WTC11 (cell line): ENCODE measurements around the gene OR2AT4. TPM values are rescaled to one million over a fixed set of nuclear protein-coding genes. Genes with fewer than 3 reads are reported as not detected.

Source experiments
- ATAC-seq: fragments of 200-7000 bp; cut with Tn5 transposase; 2 replicates; pipeline ENCODE4 v1.10.0; 2021; ENCODE audit warnings: mild to moderate bottlenecking, moderate library complexity
- CTCF ChIA-PET: fragments of 300-600 bp; sonication (Branson Sonifier 250); formaldehyde crosslinking; loops from one replicate; lab custom pipeline; 2021; ENCODE audit warnings: antibody characterized with exemption; lab: Charles Lee
- POLR2A ChIA-PET: fragments of 350-600 bp; sonication (Branson Sonifier 250); formaldehyde crosslinking; loops from one replicate; lab custom pipeline; 2021; ENCODE audit warnings: antibody characterized with exemption; lab: Charles Lee
- DNase-seq: peaks from one replicate; pipeline ENCODE4 v3.0.0; 2021; ENCODE audit warnings: low spot score
- H3K27ac Mint-ChIP-seq: 2 replicates; pipeline ENCODE4 v1.8.0; 2021; ENCODE audit warnings: mixed read lengths
- H3K27me3 Mint-ChIP-seq: 2 replicates; pipeline ENCODE4 v1.8.0; 2021; ENCODE audit warnings: low read depth, mild to moderate bottlenecking, moderate library complexity, mixed read lengths
- H3K36me3 Mint-ChIP-seq: 2 replicates; pipeline ENCODE4 v1.8.0; 2021; ENCODE audit warnings: mixed read lengths
- H3K4me1 Mint-ChIP-seq: 2 replicates; pipeline ENCODE4 v1.8.0; 2022; ENCODE audit warnings: mixed read lengths
- H3K4me3 Mint-ChIP-seq: 2 replicates; pipeline ENCODE4 v1.8.0; 2021; ENCODE audit warnings: mild to moderate bottlenecking, moderate library complexity, mixed read lengths
- H3K9me3 Mint-ChIP-seq: 2 replicates; pipeline ENCODE4 v1.8.0; 2021; ENCODE audit warnings: mixed read lengths
- ARID4B ChIP-seq: sonication (generic); formaldehyde crosslinking; IDR thresholded peaks from 2 replicates; pipeline ENCODE4 v1.8.0; 2023; ENCODE audit warnings: missing genetic modification reagents, mild to moderate bottlenecking, borderline replicate concordance
- ATF2 ChIP-seq: sonication (generic); formaldehyde crosslinking; IDR thresholded peaks from 2 replicates; pipeline ENCODE4 v1.8.1; 2022; ENCODE audit warnings: low read depth, missing genetic modification reagents, borderline replicate concordance
- CREB1 ChIP-seq: sonication (generic); formaldehyde crosslinking; IDR thresholded peaks from 2 replicates; pipeline ENCODE4 v1.8.0; 2023; ENCODE audit warnings: mild to moderate bottlenecking, missing genetic modification reagents
- CTCF ChIP-seq: fragments of 200-600 bp; IDR thresholded peaks from 2 replicates; pipeline ENCODE4 v1.8.0; 2022; ENCODE audit warnings: antibody characterized with exemption
- ERG ChIP-seq: fragments of 250-450 bp; sonication (Bioruptor Pico); IDR thresholded peaks from 2 replicates; pipeline ENCODE4 v1.8.0; 2021; ENCODE audit warnings: mild to moderate bottlenecking
- ESRRA ChIP-seq: sonication (generic); formaldehyde crosslinking; IDR thresholded peaks from 2 replicates; pipeline ENCODE4 v1.8.1; 2022; ENCODE audit warnings: mild to moderate bottlenecking, missing genetic modification reagents, borderline replicate concordance
- ETV6 ChIP-seq: sonication (generic); formaldehyde crosslinking; IDR thresholded peaks from 2 replicates; pipeline ENCODE4 v1.8.1; 2022; ENCODE audit warnings: mild to moderate bottlenecking, missing genetic modification reagents
- GRHL2 ChIP-seq: fragments of 250-450 bp; sonication (Bioruptor Pico); IDR thresholded peaks from 2 replicates; pipeline ENCODE4 v1.8.0; 2022; ENCODE audit warnings: mild to moderate bottlenecking, moderate library complexity; ENCODE audit not compliant: insufficient replicate concordance, severe bottlenecking
- GTF2I ChIP-seq: fragments of 250-450 bp; sonication (Bioruptor Pico); conservative IDR thresholded peaks from 2 replicates; pipeline ENCODE4 v1.4.0; 2021; ENCODE audit warnings: mild to moderate bottlenecking
- IRF1 ChIP-seq: sonication (generic); formaldehyde crosslinking; IDR thresholded peaks from 2 replicates; pipeline ENCODE4 v1.8.0; 2023; ENCODE audit warnings: missing genetic modification reagents
- JAZF1 ChIP-seq: fragments of 250-450 bp; sonication (Bioruptor Pico); IDR thresholded peaks from 2 replicates; pipeline ENCODE4 v1.9.0; 2021; ENCODE audit warnings: moderate library complexity, mild to moderate bottlenecking, inconsistent platforms
- MXD4 ChIP-seq: fragments of 250-450 bp; sonication (Bioruptor Pico); IDR thresholded peaks from 2 replicates; pipeline ENCODE4 v1.8.0; 2021; ENCODE audit warnings: mild to moderate bottlenecking, moderate library complexity, borderline replicate concordance
- MYBL2 ChIP-seq: sonication (generic); formaldehyde crosslinking; IDR thresholded peaks from 2 replicates; pipeline ENCODE4 v1.8.1; 2023; ENCODE audit warnings: mild to moderate bottlenecking, moderate library complexity, missing genetic modification reagents
- NFYB ChIP-seq: sonication (generic); formaldehyde crosslinking; conservative IDR thresholded peaks from 2 replicates; pipeline ENCODE4 v1.8.0; 2022; ENCODE audit warnings: low read depth, missing genetic modification reagents
- PRRX2 ChIP-seq: fragments of 250-450 bp; sonication (Bioruptor Pico); IDR thresholded peaks from 2 replicates; pipeline ENCODE4 v1.8.0; 2021; ENCODE audit warnings: mild to moderate bottlenecking
- SMAD3 ChIP-seq: sonication (generic); formaldehyde crosslinking; IDR thresholded peaks from 2 replicates; pipeline ENCODE4 v1.8.0; 2022; ENCODE audit warnings: missing genetic modification reagents, mild to moderate bottlenecking, borderline replicate concordance
- SOX15 ChIP-seq: fragments of 250-450 bp; sonication (Bioruptor Pico); IDR thresholded peaks from 2 replicates; pipeline ENCODE4 v1.9.0; 2021; ENCODE audit warnings: mild to moderate bottlenecking
- SP1 ChIP-seq: sonication (generic); formaldehyde crosslinking; conservative IDR thresholded peaks from 2 replicates; pipeline ENCODE4 v1.8.1; 2022; ENCODE audit warnings: missing genetic modification reagents
- TEAD1 ChIP-seq: sonication (generic); formaldehyde crosslinking; IDR thresholded peaks from 2 replicates; pipeline ENCODE4 v1.8.0; 2022; ENCODE audit warnings: mild to moderate bottlenecking, missing genetic modification reagents
- ZNF121 ChIP-seq: sonication (generic); formaldehyde crosslinking; IDR thresholded peaks from 2 replicates; pipeline ENCODE4 v1.8.0; 2023; ENCODE audit warnings: missing genetic modification reagents
- ZNF232 ChIP-seq: sonication (generic); formaldehyde crosslinking; IDR thresholded peaks from 2 replicates; pipeline ENCODE4 v1.8.0; 2022; ENCODE audit warnings: mild to moderate bottlenecking, missing genetic modification reagents
- total RNA-seq: library from RNA; stranded (reverse); gene quantifications from 3 replicates; pipeline ENCODE4 v1.2.3, GENCODE V29; 2021

Gene OR2AT4
- total RNA-seq, 1 experiment from 2014 or later, result not detected

GRCh38 chr11:75035256-75035655 is 61.4 kb downstream of the OR2AT4 start:
- CTCF ChIA-PET, result interaction anchor here (1.0 to 2.5 kb wide), 2 partner anchors 13 to 106 kb away, joined by 4 to 8 read pairs; no protein-coding TSS in a partner anchor
- DNase-seq, result no peak
- ATAC-seq, result no peak
- peaks cover 2% of the 10 kb centered on the region; the same call in 1 of the 2 replicates for H3K27me3 Mint-ChIP-seq
- H3K4me1 Mint-ChIP-seq, result 0 out of 2 replicates have a peak, but pooled peaks cover 5% of the 10 kb centered on the region
- TF ChIP-seq NFYB (CRISPR knock-in tag) (no peak), MYBL2 (CRISPR knock-in tag) (no peak), SP1 (no peak), IRF1 (CRISPR knock-in tag) (no peak), MXD4 (CRISPR knock-in tag) (no peak), GRHL2 (CRISPR knock-in tag) (no peak), CREB1 (CRISPR knock-in tag) (no peak), ARID4B (no peak), ETV6 (no peak), TEAD1 (CRISPR knock-in tag) (no peak), PRRX2 (CRISPR knock-in tag) (no peak)
- TF ChIP-seq, all 79 proteins: peak for 0
- peaks cover 11% of the 10 kb centered on the region for H3K9me3 Mint-ChIP-seq
- H3K27ac Mint-ChIP-seq, result no peak overlapping the region
- no peak overlapping the region for H3K4me3 Mint-ChIP-seq
- H3K36me3 Mint-ChIP-seq, result peaks cover 3% of the 10 kb centered on the region; the same call in 1 of the 2 replicates
- POLR2A ChIA-PET, result no interaction called here

- H3K4me1 Mint-ChIP-seq, result 0 out of 2 replicates have a peak, but pooled peaks cover 5% of the 10 kb centered on the region
- ChIA-PET CTCF (interaction anchor here (3.7 kb wide), 1 partner anchor 12 kb away, joined by 24 read pairs; no protein-coding TSS in a partner anchor), POLR2A (no interaction called here)
- no peak overlapping the region for H3K4me3 Mint-ChIP-seq
- DNase-seq (no peak), ATAC-seq (no peak)
- H3K9me3 Mint-ChIP-seq, result no peaks in the 10 kb centered on the region
- no peak overlapping the region for H3K27ac Mint-ChIP-seq
- no peaks in the 10 kb centered on the region; the same call in 1 of the 2 replicates for H3K27me3 Mint-ChIP-seq
- H3K36me3 Mint-ChIP-seq, result no peaks in the 10 kb centered on the region
- no peak for TF ChIP-seq ATF2 (CRISPR knock-in tag)
- TF ChIP-seq GRHL2 (CRISPR knock-in tag), result no peak
- no peak for TF ChIP-seq ZNF121 (CRISPR knock-in tag)
- no peak for TF ChIP-seq SOX15 (CRISPR knock-in tag)
- TF ChIP-seq JAZF1, result no peak
- TF ChIP-seq ESRRA, result no peak
- no peak for TF ChIP-seq GTF2I (CRISPR knock-in tag)
- TF ChIP-seq TEAD1 (CRISPR knock-in tag), result no peak
- TF ChIP-seq ARID4B, result no peak
- TF ChIP-seq SMAD3 (CRISPR knock-in tag), result no peak
- TF ChIP-seq CTCF, result no peak
- no peak for TF ChIP-seq ERG (CRISPR knock-in tag)
- TF ChIP-seq ZNF232 (CRISPR knock-in tag), result no peak
Observed at GRCh38 chr11:75033916-75034315, 62.8 kb downstream of the OR2AT4 start.
